ENCODE results near the gene COLEC11.

The COLEC11 gene

DNA sequence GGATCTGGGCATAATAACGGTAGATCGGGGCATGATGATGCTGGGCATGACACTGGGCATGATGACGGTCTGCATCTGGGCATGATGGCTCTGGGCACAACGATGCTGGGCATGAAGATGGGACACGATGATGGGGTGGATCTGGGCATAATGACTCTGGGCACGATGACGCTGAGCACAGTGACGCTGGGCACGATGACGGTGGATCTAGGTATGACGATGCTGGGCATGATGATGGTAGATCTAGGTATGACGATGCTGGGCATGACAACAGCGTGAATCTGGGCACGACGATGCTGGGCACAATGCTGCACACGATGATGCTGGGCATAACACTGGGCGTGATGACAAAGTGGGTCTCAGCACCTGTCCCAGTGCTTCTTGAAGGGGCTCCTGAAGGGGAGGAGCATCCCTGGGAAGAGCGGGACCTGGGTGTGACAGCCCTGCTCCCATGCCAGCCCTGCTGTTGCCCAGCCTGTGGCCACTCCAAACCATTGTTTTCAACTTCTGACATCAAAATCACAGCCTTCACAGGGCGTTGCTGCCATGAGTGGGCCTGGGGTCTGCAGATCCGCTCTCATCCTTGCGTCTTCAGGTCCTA, 32.7 kb downstream of the COLEC11 start:
- DNase-seq (ENCODE audit: low read depth): no peak
- H3K4me3 ChIP-seq (ENCODE audit: low read depth, low read length): no peak overlapping the region
- TF ChIP-seq, protein P1, sequence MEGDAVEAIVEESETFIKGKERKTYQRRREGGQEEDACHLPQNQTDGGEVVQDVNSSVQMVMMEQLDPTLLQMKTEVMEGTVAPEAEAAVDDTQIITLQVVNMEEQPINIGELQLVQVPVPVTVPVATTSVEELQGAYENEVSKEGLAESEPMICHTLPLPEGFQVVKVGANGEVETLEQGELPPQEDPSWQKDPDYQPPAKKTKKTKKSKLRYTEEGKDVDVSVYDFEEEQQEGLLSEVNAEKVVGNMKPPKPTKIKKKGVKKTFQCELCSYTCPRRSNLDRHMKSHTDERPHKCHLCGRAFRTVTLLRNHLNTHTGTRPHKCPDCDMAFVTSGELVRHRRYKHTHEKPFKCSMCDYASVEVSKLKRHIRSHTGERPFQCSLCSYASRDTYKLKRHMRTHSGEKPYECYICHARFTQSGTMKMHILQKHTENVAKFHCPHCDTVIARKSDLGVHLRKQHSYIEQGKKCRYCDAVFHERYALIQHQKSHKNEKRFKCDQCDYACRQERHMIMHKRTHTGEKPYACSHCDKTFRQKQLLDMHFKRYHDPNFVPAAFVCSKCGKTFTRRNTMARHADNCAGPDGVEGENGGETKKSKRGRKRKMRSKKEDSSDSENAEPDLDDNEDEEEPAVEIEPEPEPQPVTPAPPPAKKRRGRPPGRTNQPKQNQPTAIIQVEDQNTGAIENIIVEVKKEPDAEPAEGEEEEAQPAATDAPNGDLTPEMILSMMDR (IDR thresholded peaks at IDR 0.05; ENCODE audit: control insufficient read depth, extremely low read depth, insufficient read depth): no peak

DNA sequence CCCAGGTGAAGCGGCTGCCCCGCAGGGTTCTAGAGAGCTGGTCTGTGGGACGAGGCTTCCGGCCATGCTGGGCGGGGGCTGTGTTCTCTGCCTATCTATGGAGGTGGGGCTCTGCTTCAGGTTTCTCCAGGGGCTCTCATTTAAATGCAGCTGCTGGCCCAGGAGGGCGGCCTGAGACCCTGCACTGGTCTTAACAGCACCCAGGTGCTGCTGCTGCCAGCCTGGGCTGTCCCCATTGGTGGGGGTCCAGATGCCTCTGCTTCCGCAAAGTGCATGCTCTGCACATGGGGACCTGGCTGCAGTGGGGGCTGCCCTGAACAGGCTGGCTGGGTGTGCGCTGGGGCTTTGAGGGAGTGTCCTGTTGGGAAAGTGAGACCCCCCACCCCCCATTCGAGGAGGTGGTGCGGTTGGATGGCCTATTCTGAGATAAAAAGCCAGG, 33.3 kb downstream of the COLEC11 start:
- DNase-seq (ENCODE audit: low read depth): no peak
- no peak overlapping the region for H3K4me3 ChIP-seq (ENCODE audit: low read depth, low read length)
- TF ChIP-seq, protein P1 (IDR thresholded peaks at IDR 0.05; ENCODE audit: control insufficient read depth, extremely low read depth, insufficient read depth): no peak

DNA sequence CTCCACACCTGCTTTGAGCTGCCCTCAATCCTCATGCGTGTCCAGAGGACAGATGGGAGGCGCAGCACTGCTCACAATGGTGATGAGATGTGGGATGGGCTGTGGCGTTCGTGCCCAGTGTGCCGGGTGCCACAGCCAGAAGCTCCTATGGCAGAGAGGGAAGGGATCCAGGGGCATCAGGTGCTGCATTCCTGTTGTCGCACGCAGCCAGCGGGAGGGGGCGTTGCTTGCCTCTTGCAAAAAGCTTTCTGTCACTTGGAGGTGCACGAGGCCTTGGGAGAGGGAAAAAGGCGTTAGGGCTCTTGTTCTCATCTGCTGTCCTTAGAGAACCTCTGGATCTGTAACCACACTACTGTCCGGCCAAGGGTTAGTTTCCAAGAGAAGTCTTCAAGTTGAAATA, 33.9 kb downstream of the COLEC11 start:
- no peak overlapping the region for H3K4me3 ChIP-seq (ENCODE audit: low read depth, low read length)
- TF ChIP-seq, protein P1 (IDR thresholded peaks at IDR 0.05; ENCODE audit: control insufficient read depth, extremely low read depth, insufficient read depth): peak; percentile 36; the same call in 1 of the 2 replicates
- no peak for DNase-seq (ENCODE audit: low read depth)

DNA sequence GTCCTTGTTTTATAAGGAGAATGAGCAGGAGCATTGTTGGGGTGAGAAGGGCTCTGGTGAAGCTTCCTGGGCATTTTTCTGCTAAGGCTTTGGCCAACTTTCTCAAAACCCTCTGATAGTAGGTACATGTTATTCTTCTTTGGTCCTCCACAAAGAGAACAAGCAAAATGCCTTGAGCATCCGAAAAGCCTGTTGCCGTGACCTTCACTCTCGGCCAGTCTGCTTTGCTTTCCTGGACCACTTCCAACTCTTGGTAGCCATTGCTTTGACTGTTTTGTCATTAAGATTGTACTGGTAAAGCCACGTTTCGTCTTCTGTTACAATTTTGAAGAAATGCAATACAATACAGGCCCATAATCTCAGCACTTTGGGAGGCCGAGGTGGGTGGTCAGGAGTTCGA, 35.7 kb downstream of the COLEC11 start:
- H3K4me3 ChIP-seq (ENCODE audit: low read depth, low read length): no peak overlapping the region
- DNase-seq (ENCODE audit: low read depth): no peak
- TF ChIP-seq, protein P1 (IDR thresholded peaks at IDR 0.05; ENCODE audit: control insufficient read depth, extremely low read depth, insufficient read depth): no peak

DNA sequence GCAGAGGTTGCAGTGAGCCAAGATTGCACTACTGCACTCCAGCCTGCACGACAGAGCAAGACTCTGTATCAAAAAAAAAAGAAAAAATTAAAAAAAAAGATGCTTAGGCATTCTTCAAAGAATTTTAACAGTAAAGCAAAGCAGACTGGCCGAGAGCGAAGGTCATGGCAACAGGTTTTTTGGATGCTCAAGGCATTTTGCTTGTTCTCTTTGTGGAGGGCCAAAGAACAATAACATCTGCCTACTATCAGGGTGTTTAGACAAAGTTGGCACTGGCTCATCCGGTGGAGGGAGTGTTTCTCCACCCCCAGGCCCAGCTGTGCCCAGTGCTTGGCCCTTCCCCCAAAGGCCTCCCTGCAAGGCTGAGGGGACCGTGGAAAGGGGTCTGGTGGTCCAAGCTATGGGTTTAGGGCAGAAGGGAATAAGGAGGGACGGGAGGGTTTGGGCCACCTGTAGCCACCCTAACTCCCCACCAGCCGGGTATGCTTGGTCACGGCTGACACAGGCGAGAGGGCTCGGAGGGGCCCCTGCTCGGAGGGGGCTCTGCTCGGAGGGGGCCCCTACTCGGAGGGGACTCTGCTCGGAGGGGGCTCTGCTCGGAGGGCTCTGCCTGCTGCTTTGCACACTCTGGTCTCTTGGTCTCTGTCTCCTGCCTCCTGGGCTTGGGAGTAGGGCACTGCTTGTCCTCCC, 36.4 kb downstream of the COLEC11 start:
- no peak overlapping the region for H3K4me3 ChIP-seq (ENCODE audit: low read depth, low read length)
- TF ChIP-seq, protein P1 (IDR thresholded peaks at IDR 0.05; ENCODE audit: control insufficient read depth, extremely low read depth, insufficient read depth): no peak
- DNase-seq (ENCODE audit: low read depth): no peak

DNA sequence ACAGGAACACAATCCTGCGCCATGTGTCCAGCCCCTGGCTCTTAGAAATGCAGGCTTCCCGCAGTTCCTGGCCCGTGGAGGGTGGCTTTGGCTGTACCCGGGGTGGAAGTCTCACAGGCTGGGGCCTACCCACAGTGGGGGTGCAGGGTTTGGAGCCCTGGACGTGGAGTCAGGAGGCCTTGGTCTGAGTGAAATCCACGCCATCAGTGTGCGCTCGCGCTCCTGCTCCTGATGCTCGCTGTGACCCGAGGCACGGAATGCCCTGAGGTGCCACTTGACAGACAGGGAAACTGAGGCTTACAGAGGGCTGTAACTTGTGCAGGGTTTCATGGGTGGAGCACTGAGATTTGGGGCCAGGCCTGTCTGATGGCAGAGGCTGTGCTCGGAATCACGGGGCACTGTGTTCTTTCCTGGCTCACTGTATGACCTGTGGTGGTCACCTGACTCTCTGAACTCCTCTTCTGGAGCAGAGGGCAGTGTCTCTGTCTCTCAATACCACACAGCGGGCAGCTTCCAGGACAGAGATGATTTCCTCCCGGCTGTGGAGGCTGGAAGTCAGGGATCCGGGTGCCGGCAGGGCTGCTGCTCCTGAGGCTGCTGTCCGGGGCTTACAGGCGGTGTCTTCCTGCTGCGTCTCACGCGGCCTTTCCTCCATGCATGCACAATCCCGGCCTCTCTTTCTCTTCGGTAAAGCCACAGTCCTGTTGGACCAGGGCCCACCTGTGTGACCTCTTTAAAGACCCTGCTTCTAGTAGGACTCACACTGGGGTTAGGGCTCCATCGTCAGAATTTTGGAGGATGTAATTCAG, 37.1 kb downstream of the COLEC11 start:
- DNase-seq (ENCODE audit: low read depth): no peak
- TF ChIP-seq, protein P1 (IDR thresholded peaks at IDR 0.05; ENCODE audit: control insufficient read depth, extremely low read depth, insufficient read depth): no peak
- H3K4me3 ChIP-seq (ENCODE audit: low read depth, low read length): no peak overlapping the region
